ENCODE data around the gene TCF12.

Gene TCF12

DNA sequence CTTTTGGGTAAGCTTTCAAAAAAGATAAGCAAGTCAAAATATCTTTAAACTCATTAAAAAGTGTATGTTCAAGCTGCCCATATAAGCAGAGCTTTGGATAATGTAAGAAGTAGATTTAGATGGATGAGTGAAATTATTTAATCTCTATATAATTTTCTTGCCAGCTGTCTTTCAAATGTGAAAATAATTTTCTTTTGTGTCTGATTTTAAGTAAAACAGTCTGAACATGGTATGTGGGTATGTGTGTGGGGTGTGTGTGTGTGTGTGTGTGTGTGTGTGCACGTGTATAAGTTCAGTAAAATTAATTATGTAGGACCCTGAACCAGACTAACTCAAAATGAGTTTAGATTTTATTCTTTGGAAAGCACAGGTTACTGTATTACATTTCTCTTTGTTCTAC lies 302.7 kb downstream of the TCF12 start:
- Histone ChIP-seq H3K79me2 (ENCODE audit: insufficient read depth, low read length) (peaks cover 58% of the 10 kb centered on the region), H3K4me2 (ENCODE audit: low read length) (no peak overlapping the region), H2AFZ (ENCODE audit: low read length) (no peak overlapping the region), H3K27me3 (ENCODE audit: insufficient read depth, low read length) (no peaks in the 10 kb centered on the region), H3K9me3 (ENCODE audit: low read length) (no peaks in the 10 kb centered on the region), H3K9ac (ENCODE audit: low read length) (no peak overlapping the region), H3K9me2 (ENCODE audit: low read depth, low read length) (no peaks in the 10 kb centered on the region), H3F3A (ENCODE audit: insufficient read depth, low read length) (no peaks in the 10 kb centered on the region), H3K36me3 (ENCODE audit: insufficient read depth, low read length) (no peaks in the 10 kb centered on the region), H3K27ac (ENCODE audit: low read depth, low read length, poor library complexity, severe bottlenecking) (no peak overlapping the region), H4K20me1 (ENCODE audit: insufficient read depth, low read length) (no peaks in the 10 kb centered on the region), H3K4me1 (ENCODE audit: insufficient read depth, low read length, severe bottlenecking) (peaks cover 56% of the 10 kb centered on the region), H3K4me3 (ENCODE audit: low read depth, low read length, poor library complexity, severe bottlenecking) (no peak overlapping the region)
- TF ChIP-seq, protein P1, sequence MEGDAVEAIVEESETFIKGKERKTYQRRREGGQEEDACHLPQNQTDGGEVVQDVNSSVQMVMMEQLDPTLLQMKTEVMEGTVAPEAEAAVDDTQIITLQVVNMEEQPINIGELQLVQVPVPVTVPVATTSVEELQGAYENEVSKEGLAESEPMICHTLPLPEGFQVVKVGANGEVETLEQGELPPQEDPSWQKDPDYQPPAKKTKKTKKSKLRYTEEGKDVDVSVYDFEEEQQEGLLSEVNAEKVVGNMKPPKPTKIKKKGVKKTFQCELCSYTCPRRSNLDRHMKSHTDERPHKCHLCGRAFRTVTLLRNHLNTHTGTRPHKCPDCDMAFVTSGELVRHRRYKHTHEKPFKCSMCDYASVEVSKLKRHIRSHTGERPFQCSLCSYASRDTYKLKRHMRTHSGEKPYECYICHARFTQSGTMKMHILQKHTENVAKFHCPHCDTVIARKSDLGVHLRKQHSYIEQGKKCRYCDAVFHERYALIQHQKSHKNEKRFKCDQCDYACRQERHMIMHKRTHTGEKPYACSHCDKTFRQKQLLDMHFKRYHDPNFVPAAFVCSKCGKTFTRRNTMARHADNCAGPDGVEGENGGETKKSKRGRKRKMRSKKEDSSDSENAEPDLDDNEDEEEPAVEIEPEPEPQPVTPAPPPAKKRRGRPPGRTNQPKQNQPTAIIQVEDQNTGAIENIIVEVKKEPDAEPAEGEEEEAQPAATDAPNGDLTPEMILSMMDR (IDR thresholded peaks at IDR 0.05; ENCODE audit: low read length) = no peak
- TF ChIP-seq EZH2 (IDR thresholded peaks at IDR 0.05; ENCODE audit: borderline replicate concordance, low read length) = no peak

DNA sequence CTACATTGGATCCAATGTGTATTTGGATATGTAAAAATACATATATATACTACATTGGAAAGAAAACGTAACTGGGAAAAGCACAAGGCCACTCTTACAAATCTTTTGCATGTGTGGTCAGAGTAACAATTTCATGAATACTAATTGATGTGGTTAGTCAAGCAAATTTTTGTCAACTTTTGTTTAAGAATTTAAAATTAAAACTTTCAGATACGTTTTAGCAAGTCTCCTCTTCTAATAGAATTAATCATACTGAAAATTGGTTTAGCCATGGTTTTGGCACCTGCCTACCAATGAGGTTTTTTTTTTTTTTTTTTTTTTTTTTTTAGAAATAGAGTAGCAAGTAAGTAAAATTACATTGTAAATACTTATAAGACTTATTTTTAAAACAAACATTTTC lies 304.9 kb downstream of the TCF12 start:
- Histone ChIP-seq H3K27me3 (ENCODE audit: insufficient read depth, low read length) (no peaks in the 10 kb centered on the region), H3K4me2 (ENCODE audit: low read length) (no peak overlapping the region), H3K4me1 (ENCODE audit: insufficient read depth, low read length, severe bottlenecking) (peaks cover 34% of the 10 kb centered on the region), H3K4me3 (ENCODE audit: low read depth, low read length, poor library complexity, severe bottlenecking) (no peak overlapping the region), H3K27ac (ENCODE audit: low read depth, low read length, poor library complexity, severe bottlenecking) (no peak overlapping the region), H2AFZ (ENCODE audit: low read length) (no peak overlapping the region), H3F3A (ENCODE audit: insufficient read depth, low read length) (no peaks in the 10 kb centered on the region), H3K9me3 (ENCODE audit: low read length) (no peaks in the 10 kb centered on the region), H3K9me2 (ENCODE audit: low read depth, low read length) (no peaks in the 10 kb centered on the region), H4K20me1 (ENCODE audit: insufficient read depth, low read length) (no peaks in the 10 kb centered on the region), H3K79me2 (ENCODE audit: insufficient read depth, low read length) (peaks cover 45% of the 10 kb centered on the region; the same call in 1 of the 2 replicates), H3K36me3 (ENCODE audit: insufficient read depth, low read length) (no peaks in the 10 kb centered on the region), H3K9ac (ENCODE audit: low read length) (no peak overlapping the region)
- TF ChIP-seq, protein P1 (IDR thresholded peaks at IDR 0.05; ENCODE audit: low read length) = no peak
- no peak for TF ChIP-seq EZH2 (IDR thresholded peaks at IDR 0.05; ENCODE audit: borderline replicate concordance, low read length)

DNA sequence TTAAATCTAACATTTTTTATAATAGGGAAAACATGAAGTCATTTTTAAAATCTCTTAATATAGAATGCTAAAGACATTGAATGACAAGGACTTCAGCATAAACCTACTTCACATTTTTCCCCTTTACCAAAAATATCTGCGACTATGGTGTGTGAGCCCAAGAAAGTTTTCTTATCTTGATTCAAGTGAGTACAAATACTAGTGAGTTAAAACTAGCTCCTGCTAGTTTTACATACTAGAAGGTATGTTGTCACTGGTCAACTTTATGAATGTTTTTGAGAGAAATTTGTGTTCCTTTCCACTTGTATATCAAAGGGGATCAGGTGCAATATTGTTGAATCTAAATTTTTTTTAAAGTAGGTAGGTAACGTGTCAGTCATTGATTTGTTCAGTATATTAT lies 305.4 kb downstream of the TCF12 start:
- no peak for TF ChIP-seq EZH2 (IDR thresholded peaks at IDR 0.05; ENCODE audit: borderline replicate concordance, low read length)
- TF ChIP-seq, protein P1 (IDR thresholded peaks at IDR 0.05; ENCODE audit: low read length) = no peak
- Histone ChIP-seq H2AFZ (ENCODE audit: low read length) (no peak overlapping the region), H3K9me3 (ENCODE audit: low read length) (no peaks in the 10 kb centered on the region), H3K4me1 (ENCODE audit: insufficient read depth, low read length, severe bottlenecking) (peaks cover 29% of the 10 kb centered on the region), H3K4me2 (ENCODE audit: low read length) (no peak overlapping the region), H3K27me3 (ENCODE audit: insufficient read depth, low read length) (no peaks in the 10 kb centered on the region), H3K9me2 (ENCODE audit: low read depth, low read length) (no peaks in the 10 kb centered on the region), H3K36me3 (ENCODE audit: insufficient read depth, low read length) (no peaks in the 10 kb centered on the region), H3K9ac (ENCODE audit: low read length) (no peak overlapping the region), H3K79me2 (ENCODE audit: insufficient read depth, low read length) (peaks cover 43% of the 10 kb centered on the region; the same call in 1 of the 2 replicates), H3F3A (ENCODE audit: insufficient read depth, low read length) (no peaks in the 10 kb centered on the region), H3K27ac (ENCODE audit: low read depth, low read length, poor library complexity, severe bottlenecking) (peak overlapping the region; percentile 5), H3K4me3 (ENCODE audit: low read depth, low read length, poor library complexity, severe bottlenecking) (no peak overlapping the region), H4K20me1 (ENCODE audit: insufficient read depth, low read length) (no peaks in the 10 kb centered on the region)
